Loucy (cell line): ENCODE measurements around the gene KCNIP3.

ENCODE experiments used
- H2AFZ ChIP-seq: fragments of 200-600 bp; sonication (generic); 2 replicates; pipeline ENCODE4 v1.6.0; 2016; ENCODE audit warnings: antibody characterized with exemption, mild to moderate bottlenecking, low read length, moderate library complexity
- H3F3A ChIP-seq: fragments of 200-600 bp; 2 replicates; pipeline ENCODE4 v1.6.0; 2016; ENCODE audit warnings: antibody characterized with exemption, low read depth, mild to moderate bottlenecking
- H3K27me3 ChIP-seq: fragments of 200-600 bp; sonication (generic); 2 replicates; pipeline ENCODE4 v1.6.1; 2014; ENCODE audit warnings: low read length, mild to moderate bottlenecking; ENCODE audit not compliant: insufficient read depth, poor library complexity, severe bottlenecking
- H3K36me3 ChIP-seq: fragments of 200-600 bp; sonication (generic); 2 replicates; pipeline ENCODE4 v1.6.1; 2016; ENCODE audit warnings: low read length; ENCODE audit not compliant: insufficient read depth
- H3K4me1 ChIP-seq: fragments of 200-600 bp; sonication (generic); 2 replicates; pipeline ENCODE4 v1.5.1; 2014; ENCODE audit warnings: low read length, mild to moderate bottlenecking; ENCODE audit not compliant: insufficient read depth, poor library complexity, severe bottlenecking
- H3K4me2 ChIP-seq: fragments of 200-600 bp; sonication (generic); 2 replicates; pipeline ENCODE4 v1.6.0; 2014; ENCODE audit warnings: antibody characterized with exemption, low read length, low read depth, mild to moderate bottlenecking; ENCODE audit not compliant: poor library complexity, severe bottlenecking
- H3K4me3 ChIP-seq: fragments of 200-600 bp; sonication (generic); 2 replicates; pipeline ENCODE4 v1.5.1; 2014; ENCODE audit warnings: low read length, mild to moderate bottlenecking, mixed read lengths; ENCODE audit not compliant: poor library complexity, severe bottlenecking
- H3K79me2 ChIP-seq: fragments of 200-600 bp; sonication (generic); 2 replicates; pipeline ENCODE4 v1.6.1; 2014; ENCODE audit warnings: low read length; ENCODE audit not compliant: insufficient read depth
- H3K9ac ChIP-seq: fragments of 200-600 bp; sonication (generic); 2 replicates; pipeline ENCODE4 v1.6.0; 2014; ENCODE audit warnings: mild to moderate bottlenecking, low read depth, low read length, moderate library complexity; ENCODE audit not compliant: poor library complexity, severe bottlenecking
- H3K9me2 ChIP-seq: fragments of 200-600 bp; sonication (generic); replicated peaks from 2 replicates; pipeline ENCODE4 v1.6.1; 2016; ENCODE audit warnings: low read depth, low read length, mixed read lengths
- H3K9me3 ChIP-seq: fragments of 200-600 bp; sonication (generic); 2 replicates; pipeline ENCODE4 v1.6.1; 2014; ENCODE audit warnings: mild to moderate bottlenecking, antibody characterized with exemption, low read length, low read depth; ENCODE audit not compliant: insufficient read depth
- H4K20me1 ChIP-seq: fragments of 200-600 bp; sonication (generic); 2 replicates; pipeline ENCODE4 v1.6.0; 2014; ENCODE audit warnings: antibody characterized with exemption, low read length, mild to moderate bottlenecking; ENCODE audit not compliant: insufficient read depth, poor library complexity, severe bottlenecking
- EZH2phosphoT487 ChIP-seq: fragments of 200-600 bp; IDR thresholded peaks from 2 replicates; pipeline ENCODE4 v1.6.1; 2018; ENCODE audit warnings: antibody characterized with exemption, mild to moderate bottlenecking, moderate library complexity, borderline replicate concordance
- TF ChIP-seq, protein P1 (sequence below): fragments of 200-600 bp; sonication (generic); conservative IDR thresholded peaks from 2 replicates; pipeline ENCODE4 v1.5.1; 2014; ENCODE audit warnings: mild to moderate bottlenecking, antibody characterized with exemption, low read length

The KCNIP3 gene

DNA sequence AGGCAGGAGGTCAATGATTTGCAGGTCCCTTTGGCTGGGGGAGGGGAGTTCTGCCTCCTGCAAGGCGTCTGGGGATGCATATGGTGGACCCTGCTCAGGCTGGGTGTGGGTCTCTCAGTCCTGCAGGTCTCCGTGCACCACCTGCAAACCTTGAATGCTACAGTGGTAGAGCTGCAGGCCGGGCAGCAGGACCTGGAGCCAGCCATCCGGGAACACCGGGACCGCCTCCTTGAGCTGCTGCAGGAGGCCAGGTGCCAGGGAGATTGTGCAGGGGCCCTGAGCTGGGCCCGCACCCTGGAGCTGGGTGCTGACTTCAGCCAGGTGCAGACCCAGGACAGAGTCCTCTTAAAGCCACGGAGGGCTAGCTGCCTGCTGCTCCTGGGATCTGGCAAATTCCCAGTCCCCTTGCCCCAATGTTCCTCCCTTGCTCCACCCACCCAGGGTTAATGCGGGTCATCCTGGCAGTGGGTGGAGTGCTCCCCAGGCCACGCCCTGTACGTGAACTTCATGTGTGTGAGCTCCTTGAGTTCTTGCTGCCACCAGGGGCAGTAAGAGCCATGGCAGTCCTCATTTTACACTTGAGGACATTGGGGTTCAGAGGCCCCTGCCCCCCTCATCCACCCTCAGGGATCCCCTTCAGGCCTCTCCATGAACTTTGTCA, 19.8 kb upstream of the KCNIP3 start:
- H3K4me3 ChIP-seq: no peak overlapping the region
- no peaks in the 10 kb centered on the region for H3K36me3 ChIP-seq
- no peak overlapping the region for H3K9ac ChIP-seq
- no peaks in the 10 kb centered on the region for H3K79me2 ChIP-seq
- H3K27me3 ChIP-seq: no peaks in the 10 kb centered on the region
- H3K4me1 ChIP-seq: no peaks in the 10 kb centered on the region
- no peaks in the 10 kb centered on the region for H3K9me2 ChIP-seq
- H2AFZ ChIP-seq: no peak overlapping the region
- peaks cover 3% of the 10 kb centered on the region; the same call in 1 of the 2 replicates for H3K9me3 ChIP-seq
- no peaks in the 10 kb centered on the region for H3F3A ChIP-seq
- TF ChIP-seq, protein P1, sequence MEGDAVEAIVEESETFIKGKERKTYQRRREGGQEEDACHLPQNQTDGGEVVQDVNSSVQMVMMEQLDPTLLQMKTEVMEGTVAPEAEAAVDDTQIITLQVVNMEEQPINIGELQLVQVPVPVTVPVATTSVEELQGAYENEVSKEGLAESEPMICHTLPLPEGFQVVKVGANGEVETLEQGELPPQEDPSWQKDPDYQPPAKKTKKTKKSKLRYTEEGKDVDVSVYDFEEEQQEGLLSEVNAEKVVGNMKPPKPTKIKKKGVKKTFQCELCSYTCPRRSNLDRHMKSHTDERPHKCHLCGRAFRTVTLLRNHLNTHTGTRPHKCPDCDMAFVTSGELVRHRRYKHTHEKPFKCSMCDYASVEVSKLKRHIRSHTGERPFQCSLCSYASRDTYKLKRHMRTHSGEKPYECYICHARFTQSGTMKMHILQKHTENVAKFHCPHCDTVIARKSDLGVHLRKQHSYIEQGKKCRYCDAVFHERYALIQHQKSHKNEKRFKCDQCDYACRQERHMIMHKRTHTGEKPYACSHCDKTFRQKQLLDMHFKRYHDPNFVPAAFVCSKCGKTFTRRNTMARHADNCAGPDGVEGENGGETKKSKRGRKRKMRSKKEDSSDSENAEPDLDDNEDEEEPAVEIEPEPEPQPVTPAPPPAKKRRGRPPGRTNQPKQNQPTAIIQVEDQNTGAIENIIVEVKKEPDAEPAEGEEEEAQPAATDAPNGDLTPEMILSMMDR: no peak
- TF ChIP-seq EZH2phosphoT487: no peak
- H3K4me2 ChIP-seq: no peak overlapping the region
- H4K20me1 ChIP-seq: no peaks in the 10 kb centered on the region

DNA sequence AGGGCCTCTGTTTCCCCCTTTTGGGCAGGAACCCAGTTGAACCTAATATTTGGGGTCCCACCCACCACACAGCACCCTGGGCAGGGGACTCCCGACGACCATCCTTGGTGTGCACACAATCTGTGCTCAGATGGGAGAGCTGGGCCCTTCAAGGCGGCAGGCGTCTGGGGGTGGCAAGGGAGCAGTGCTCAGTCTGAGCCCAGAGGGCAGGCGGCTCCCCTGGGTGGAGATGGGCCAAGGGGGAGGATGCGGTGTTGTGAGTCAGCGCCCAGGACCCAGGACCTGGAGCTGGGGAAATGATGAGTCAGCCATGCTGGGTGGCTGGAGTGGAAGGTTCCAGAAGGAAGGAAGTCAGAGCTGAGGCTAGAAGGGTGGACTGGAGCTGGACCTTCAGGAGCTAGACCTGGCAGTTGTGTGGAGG, 19.1 kb upstream of the KCNIP3 start:
- Histone ChIP-seq H3K9me2 (no peaks in the 10 kb centered on the region), H4K20me1 (no peaks in the 10 kb centered on the region), H3K36me3 (no peaks in the 10 kb centered on the region), H3K9me3 (peaks cover 3% of the 10 kb centered on the region; the same call in 1 of the 2 replicates), H3K4me2 (no peak overlapping the region), H2AFZ (no peak overlapping the region), H3K27me3 (no peaks in the 10 kb centered on the region), H3F3A (no peaks in the 10 kb centered on the region), H3K4me3 (no peak overlapping the region), H3K9ac (no peak overlapping the region), H3K79me2 (no peaks in the 10 kb centered on the region), H3K4me1 (no peaks in the 10 kb centered on the region)
- TF ChIP-seq, protein P1: no peak
- TF ChIP-seq EZH2phosphoT487: no peak

DNA sequence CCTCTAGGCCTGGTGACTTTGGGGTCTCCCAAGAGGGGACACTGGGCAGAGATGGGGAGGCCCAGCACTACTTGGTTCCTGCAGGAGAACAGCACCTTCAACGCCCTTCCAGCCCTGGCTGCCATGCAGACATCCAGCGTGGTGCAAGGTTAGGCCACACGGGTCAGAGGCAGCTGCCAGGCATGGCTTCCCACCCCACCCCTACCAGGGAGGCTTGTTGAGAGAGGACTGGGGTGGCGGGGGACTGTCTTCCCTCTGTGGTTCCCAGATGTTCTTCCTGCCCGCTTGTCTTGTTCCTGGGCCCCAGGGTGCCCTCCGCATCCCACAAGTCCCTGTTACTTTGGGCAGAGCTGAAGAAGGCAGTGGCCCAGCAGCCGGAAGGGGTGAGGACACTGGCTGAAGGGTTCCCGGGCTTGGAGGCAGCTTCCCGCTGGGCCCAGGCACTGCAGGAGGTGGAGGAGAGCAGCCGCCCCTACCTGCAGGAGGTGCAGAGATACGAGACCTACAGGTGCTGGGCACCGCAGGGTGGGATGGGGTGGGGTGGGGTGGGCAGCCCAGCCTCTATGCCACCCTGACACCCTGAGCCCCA, 18.4 kb upstream of the KCNIP3 start:
- no peaks in the 10 kb centered on the region for H3K27me3 ChIP-seq
- no peak overlapping the region for H3K4me3 ChIP-seq
- no peak overlapping the region for H2AFZ ChIP-seq
- no peaks in the 10 kb centered on the region for H3K79me2 ChIP-seq
- no peak overlapping the region for H3K9ac ChIP-seq
- no peaks in the 10 kb centered on the region for H3K9me2 ChIP-seq
- H3K36me3 ChIP-seq: no peaks in the 10 kb centered on the region
- no peaks in the 10 kb centered on the region for H4K20me1 ChIP-seq
- TF ChIP-seq EZH2phosphoT487: no peak
- TF ChIP-seq, protein P1: no peak
- H3K4me2 ChIP-seq: no peak overlapping the region
- H3K9me3 ChIP-seq: peaks cover 3% of the 10 kb centered on the region; the same call in 1 of the 2 replicates
- H3F3A ChIP-seq: no peaks in the 10 kb centered on the region
- H3K4me1 ChIP-seq: no peaks in the 10 kb centered on the region
